ENCODE measurements around the gene C1R.

GRCh38 chr12:7114851-7115250, 22.6 kb upstream of the C1R start:
- TF ChIP-seq CTCF (IDR thresholded peaks at IDR 0.05 in 4 of 5, conservative IDR thresholded peaks at IDR 0.05 in 1 of 5): no peak
- TF ChIP-seq POLR2A (IDR thresholded peaks at IDR 0.05): no peak

All from gastrocnemius medialis (tissue), 4 donors.